Left colon (tissue), 2 donors: ENCODE measurements around the gene SLC17A3. TPM values are rescaled to one million over a fixed set of nuclear protein-coding genes. Genes with fewer than 3 reads are reported as not detected.

ENCODE experiments used
- ATAC-seq: fragments of 200-7000 bp; cut with Tn5 transposase; one replicate; pipeline ENCODE4 v1.9.1; 2020; ENCODE audit warnings: mild to moderate bottlenecking, moderate library complexity
- DNase-seq, 2 donors: peaks; one replicate each; pipeline ENCODE4 v3.0.0-alpha.2; 2020
- intact Hi-C, 2 donors: fragments of 100-400 bp; cut with DNase I in 1 of 2; cut with micrococcal nuclease in 1 of 2; formaldehyde crosslinking; loops; one replicate each; pipeline versions ENCODE4 v1.11.2 to v1.14.0; 2022; cut with DNase I, micrococcal nuclease
- total RNA-seq, 2 donors: library from RNA; stranded (reverse); fragmentation: NEBNext Ultra II Directional; extraction: Animal tissue kit (Norgen Biotek cat#: 25700); gene quantifications; one replicate each; pipeline ENCODE4 v1.2.1, GENCODE V29; 2021
- donor health status: DM: no; HTN: no; CAD: no.
- donor health status: DM: yes; HTN: yes; CAD: no.

Gene SLC17A3
- total RNA-seq, 2 donors from 2014 or later = not detected

GRCh38 chr6:25895771-25896170 lies 21.7 kb upstream of the SLC17A3 start:
- no peak for ATAC-seq

GRCh38 chr6:25893778-25894177 lies 19.7 kb upstream of the SLC17A3 start:
- no peak for DNase-seq
- intact Hi-C loops = no loop called here
- ATAC-seq = no peak

More at GRCh38 chr6:25895771-25896170, 21.7 kb upstream of the SLC17A3 start:
- intact Hi-C loops = no loop called here
- no peak for DNase-seq

GRCh38 chr6:25892877-25893276 lies 18.8 kb upstream of the SLC17A3 start:
- intact Hi-C loops = no loop called here
- ATAC-seq (no peak), DNase-seq (no peak)

GRCh38 chr6:25889877-25890853 lies 16.1 kb upstream of the SLC17A3 start:
- intact Hi-C loops = no loop called here
- ATAC-seq = peak; percentile 96

GRCh38 chr6:25888626-25889025 lies 14.6 kb upstream of the SLC17A3 start:
- DNase-seq (no peak), ATAC-seq (no peak)
- intact Hi-C loops = no loop called here

More at GRCh38 chr6:25889877-25890853, 16.1 kb upstream of the SLC17A3 start:
- DNase-seq = peak in 1 of 2 donors; percentile 8

- no peak for DNase-seq
- ATAC-seq = no peak
- intact Hi-C loops = no loop called here
Measured at GRCh38 chr6:25886066-25886465, 12.0 kb upstream of the SLC17A3 start.

GRCh38 chr6:25883991-25884390 lies 9.9 kb upstream of the SLC17A3 start:
- ATAC-seq (no peak), DNase-seq (no peak)
- intact Hi-C loops = no loop called here

GRCh38 chr6:25883536-25883935 lies 9.5 kb upstream of the SLC17A3 start:
- intact Hi-C loops = no loop called here
- ATAC-seq (no peak), DNase-seq (no peak)

- intact Hi-C loops = no loop called here
- no peak for ATAC-seq
- peak in 1 of 2 donors; percentile 45 for DNase-seq
Measured at GRCh38 chr6:25882051-25882496, 8.0 kb upstream of the SLC17A3 start.

GRCh38 chr6:25880601-25881000 lies 6.6 kb upstream of the SLC17A3 start:
- intact Hi-C loops = no loop called here
- ATAC-seq (no peak), DNase-seq (no peak)

GRCh38 chr6:25878721-25879322 lies 4.8 kb upstream of the SLC17A3 start:
- ATAC-seq = no peak

GRCh38 chr6:25875926-25876602 lies 2.0 kb upstream of the SLC17A3 start:
- DNase-seq = no peak
- no peak for ATAC-seq
- intact Hi-C loops = no loop called here

More at GRCh38 chr6:25878721-25879322, 4.8 kb upstream of the SLC17A3 start:
- intact Hi-C loops = no loop called here
- no peak for DNase-seq

GRCh38 chr6:25875563-25875905 lies 1.5 kb upstream of the SLC17A3 start:
- DNase-seq (no peak), ATAC-seq (no peak)
- intact Hi-C loops = no loop called here

- intact Hi-C loops = no loop called here
- no peak for ATAC-seq
- no peak for DNase-seq
Measured at GRCh38 chr6:25874822-25875562, 949 bp upstream of the SLC17A3 start.

- DNase-seq (no peak), ATAC-seq (no peak)
- intact Hi-C loops = no loop called here
Measured at GRCh38 chr6:25872814-25873213, 1.2 kb downstream of the SLC17A3 start.

- DNase-seq (no peak), ATAC-seq (no peak)
- intact Hi-C loops = loop anchor here in 1 of 2 donors (5.0 kb wide), 1 partner anchor 37 kb away; no protein-coding TSS in a partner anchor
Measured at GRCh38 chr6:25869840-25870239, 4.2 kb downstream of the SLC17A3 start.

GRCh38 chr6:25868436-25869183 lies 5.4 kb downstream of the SLC17A3 start:
- ATAC-seq (no peak), DNase-seq (no peak)
- intact Hi-C loops = loop anchor here in 1 of 2 donors (5.0 kb wide), 1 partner anchor 39 kb away; no protein-coding TSS in a partner anchor

- ATAC-seq = no peak
- DNase-seq = no peak
- intact Hi-C loops = loop anchor here in 1 of 2 donors (5.0 kb wide), 1 partner anchor 41 kb away; no protein-coding TSS in a partner anchor
Measured at GRCh38 chr6:25866011-25866410, 8.0 kb downstream of the SLC17A3 start.
